Activated CD8-positive, alpha-beta memory T cell treated with anti-CD3 and anti-CD28 coated beads, Interleukin-2, amount 10 ng/mL, durations not matched to agents 7 days and 5 days (primary cell): ENCODE data around the gene ZBTB20. TPM values are rescaled to one million over a fixed set of nuclear protein-coding genes. Genes with fewer than 3 reads are reported as not detected.

Experiments
- ATAC-seq: fragments of 150-1000 bp; cut with Tn5 transposase; one replicate; pipeline ENCODE4 v1.10.0; 2021; ENCODE audit warnings: moderate library complexity
- CTCF ChIA-PET: fragments of 350-600 bp; sonication (Branson Sonifier 250); formaldehyde crosslinking; loops from one replicate; lab custom pipeline; 2021; ENCODE audit warnings: antibody characterized with exemption; lab: Charles Lee
- DNase-seq: peaks from one replicate; pipeline ENCODE4 v3.0.0-alpha.2; 2020
- H3K27ac Mint-ChIP-seq: one replicate; pipeline ENCODE4 v1.8.0; 2021; ENCODE audit warnings: mild to moderate bottlenecking, mixed read lengths
- H3K27me3 Mint-ChIP-seq: one replicate; pipeline ENCODE4 v1.8.0; 2021; ENCODE audit warnings: mixed read lengths
- H3K36me3 Mint-ChIP-seq: one replicate; pipeline ENCODE4 v1.8.0; 2021; ENCODE audit warnings: mild to moderate bottlenecking, mixed read lengths
- H3K4me1 Mint-ChIP-seq: one replicate; pipeline ENCODE4 v1.8.0; 2021; ENCODE audit warnings: mixed read lengths
- H3K4me3 Mint-ChIP-seq: one replicate; pipeline ENCODE4 v1.8.0; 2021; ENCODE audit warnings: mild to moderate bottlenecking, moderate library complexity, mixed read lengths
- H3K9me3 Mint-ChIP-seq: one replicate; pipeline ENCODE4 v1.8.0; 2022; ENCODE audit warnings: low read depth, mixed read lengths
- total RNA-seq, 2 experiments: library from RNA; stranded (reverse); gene quantifications; one replicate each; pipeline ENCODE4 v1.2.3, GENCODE V29; 2021

The ZBTB20 gene
- total RNA-seq, 2 experiments from 2014 or later: 5.6 to 10.2 TPM

GRCh38 chr3:114712728-114713492 lies 434.2 kb downstream of the ZBTB20 start:
- DNase-seq (no peak), ATAC-seq (no peak)
- H3K4me1 Mint-ChIP-seq: peaks cover 18% of the 10 kb centered on the region
- no peaks in the 10 kb centered on the region for H3K36me3 Mint-ChIP-seq
- no peak overlapping the region for H3K4me3 Mint-ChIP-seq
- no peaks in the 10 kb centered on the region for H3K9me3 Mint-ChIP-seq
- no peaks in the 10 kb centered on the region for H3K27me3 Mint-ChIP-seq
- CTCF ChIA-PET: no interaction called here
- H3K27ac Mint-ChIP-seq: no peak overlapping the region

GRCh38 chr3:114711321-114711886 lies 435.7 kb downstream of the ZBTB20 start:
- no peak overlapping the region for H3K4me3 Mint-ChIP-seq
- H3K27me3 Mint-ChIP-seq: no peaks in the 10 kb centered on the region
- no peak overlapping the region for H3K27ac Mint-ChIP-seq
- CTCF ChIA-PET: no interaction called here
- no peak for DNase-seq
- H3K9me3 Mint-ChIP-seq: no peaks in the 10 kb centered on the region
- peaks cover 10% of the 10 kb centered on the region for H3K4me1 Mint-ChIP-seq
- ATAC-seq: no peak
- H3K36me3 Mint-ChIP-seq: no peaks in the 10 kb centered on the region

- Mint-ChIP-seq H3K27ac (no peak overlapping the region), H3K36me3 (no peaks in the 10 kb centered on the region), H3K4me1 (peaks cover 7% of the 10 kb centered on the region), H3K4me3 (no peak overlapping the region), H3K9me3 (no peaks in the 10 kb centered on the region), H3K27me3 (no peaks in the 10 kb centered on the region)
- ATAC-seq: no peak
- no peak for DNase-seq
- CTCF ChIA-PET: no interaction called here
Measured at GRCh38 chr3:114709102-114709501, 438.0 kb downstream of the ZBTB20 start.

GRCh38 chr3:114707252-114707860 lies 439.7 kb downstream of the ZBTB20 start:
- DNase-seq (no peak), ATAC-seq (no peak)
- Mint-ChIP-seq H3K4me3 (no peak overlapping the region), H3K27ac (no peak overlapping the region), H3K27me3 (no peaks in the 10 kb centered on the region), H3K4me1 (peaks cover 7% of the 10 kb centered on the region), H3K9me3 (no peaks in the 10 kb centered on the region), H3K36me3 (no peaks in the 10 kb centered on the region)
- CTCF ChIA-PET: no interaction called here

GRCh38 chr3:114706591-114707232 lies 440.4 kb downstream of the ZBTB20 start:
- Mint-ChIP-seq H3K9me3 (no peaks in the 10 kb centered on the region), H3K4me1 (peaks cover 7% of the 10 kb centered on the region), H3K36me3 (no peaks in the 10 kb centered on the region), H3K4me3 (no peak overlapping the region), H3K27ac (no peak overlapping the region), H3K27me3 (no peaks in the 10 kb centered on the region)
- ATAC-seq (no peak), DNase-seq (peak; percentile 41)
- CTCF ChIA-PET: no interaction called here

- Mint-ChIP-seq H3K9me3 (no peaks in the 10 kb centered on the region), H3K4me3 (no peak overlapping the region), H3K27ac (no peak overlapping the region), H3K36me3 (no peaks in the 10 kb centered on the region), H3K4me1 (no peaks in the 10 kb centered on the region), H3K27me3 (no peaks in the 10 kb centered on the region)
- ATAC-seq (no peak), DNase-seq (no peak)
- CTCF ChIA-PET: no interaction called here
Measured at GRCh38 chr3:114700637-114701234, 446.4 kb downstream of the ZBTB20 start.

- no peaks in the 10 kb centered on the region for H3K36me3 Mint-ChIP-seq
- no peaks in the 10 kb centered on the region for H3K9me3 Mint-ChIP-seq
- H3K4me1 Mint-ChIP-seq: no peaks in the 10 kb centered on the region
- DNase-seq (no peak), ATAC-seq (no peak)
- CTCF ChIA-PET: no interaction called here
- no peaks in the 10 kb centered on the region for H3K27me3 Mint-ChIP-seq
- no peak overlapping the region for H3K27ac Mint-ChIP-seq
- no peak overlapping the region for H3K4me3 Mint-ChIP-seq
Measured at GRCh38 chr3:114698146-114699105, 448.7 kb downstream of the ZBTB20 start.

GRCh38 chr3:114697401-114697800 lies 449.7 kb downstream of the ZBTB20 start:
- ATAC-seq: no peak
- DNase-seq: no peak
- H3K4me3 Mint-ChIP-seq: no peak overlapping the region
- no peaks in the 10 kb centered on the region for H3K36me3 Mint-ChIP-seq
- CTCF ChIA-PET: no interaction called here
- no peaks in the 10 kb centered on the region for H3K9me3 Mint-ChIP-seq
- H3K27ac Mint-ChIP-seq: no peak overlapping the region
- H3K4me1 Mint-ChIP-seq: no peaks in the 10 kb centered on the region
- H3K27me3 Mint-ChIP-seq: no peaks in the 10 kb centered on the region

GRCh38 chr3:114694251-114694650 lies 452.8 kb downstream of the ZBTB20 start:
- CTCF ChIA-PET: no interaction called here
- no peaks in the 10 kb centered on the region for H3K27me3 Mint-ChIP-seq
- peaks cover 2% of the 10 kb centered on the region for H3K4me1 Mint-ChIP-seq
- DNase-seq (no peak), ATAC-seq (no peak)
- H3K27ac Mint-ChIP-seq: no peak overlapping the region
- no peaks in the 10 kb centered on the region for H3K36me3 Mint-ChIP-seq
- H3K4me3 Mint-ChIP-seq: no peak overlapping the region
- no peaks in the 10 kb centered on the region for H3K9me3 Mint-ChIP-seq

- no peak for DNase-seq
- Mint-ChIP-seq H3K27ac (no peak overlapping the region), H3K4me1 (peaks cover 2% of the 10 kb centered on the region), H3K27me3 (no peaks in the 10 kb centered on the region), H3K36me3 (no peaks in the 10 kb centered on the region), H3K4me3 (no peak overlapping the region), H3K9me3 (no peaks in the 10 kb centered on the region)
- no peak for ATAC-seq
- CTCF ChIA-PET: no interaction called here
Measured at GRCh38 chr3:114691871-114692270, 455.2 kb downstream of the ZBTB20 start.

- no peak for DNase-seq
- peaks cover 9% of the 10 kb centered on the region for H3K4me1 Mint-ChIP-seq
- no peak overlapping the region for H3K27ac Mint-ChIP-seq
- H3K9me3 Mint-ChIP-seq: no peaks in the 10 kb centered on the region
- no peak for ATAC-seq
- H3K27me3 Mint-ChIP-seq: no peaks in the 10 kb centered on the region
- CTCF ChIA-PET: no interaction called here
- no peak overlapping the region for H3K4me3 Mint-ChIP-seq
- H3K36me3 Mint-ChIP-seq: peaks cover 1% of the 10 kb centered on the region
Measured at GRCh38 chr3:114690911-114691310, 456.2 kb downstream of the ZBTB20 start.

- ATAC-seq (no peak), DNase-seq (no peak)
- H3K27ac Mint-ChIP-seq: no peak overlapping the region
- no peak overlapping the region for H3K4me3 Mint-ChIP-seq
- H3K27me3 Mint-ChIP-seq: no peaks in the 10 kb centered on the region
- H3K9me3 Mint-ChIP-seq: no peaks in the 10 kb centered on the region
- H3K4me1 Mint-ChIP-seq: peaks cover 9% of the 10 kb centered on the region
- peaks cover 1% of the 10 kb centered on the region for H3K36me3 Mint-ChIP-seq
- CTCF ChIA-PET: no interaction called here
Measured at GRCh38 chr3:114687151-114687550, 459.9 kb downstream of the ZBTB20 start.

- CTCF ChIA-PET: no interaction called here
- DNase-seq (no peak), ATAC-seq (no peak)
- no peak overlapping the region for H3K4me3 Mint-ChIP-seq
- no peaks in the 10 kb centered on the region for H3K9me3 Mint-ChIP-seq
- H3K27ac Mint-ChIP-seq: no peak overlapping the region
- H3K4me1 Mint-ChIP-seq: peaks cover 7% of the 10 kb centered on the region
- H3K27me3 Mint-ChIP-seq: no peaks in the 10 kb centered on the region
- peaks cover 1% of the 10 kb centered on the region for H3K36me3 Mint-ChIP-seq
Measured at GRCh38 chr3:114686621-114687020, 460.5 kb downstream of the ZBTB20 start.
